ENCODE measurements around the gene IL17RE. TPM values are rescaled to one million over a fixed set of nuclear protein-coding genes. Genes with fewer than 3 reads are reported as not detected.
A peak's percentile ranks its signal among the peaks of the same experiment; 100 is the strongest.

Gene IL17RE
- total and polyA plus RNA-seq, 9 of the 15 experiments (the other 6 are each of a cell fraction or from before 2014, with no cell fraction given): 0.32 to 1.9 (median 0.51) TPM; not detected in 4

DNA sequence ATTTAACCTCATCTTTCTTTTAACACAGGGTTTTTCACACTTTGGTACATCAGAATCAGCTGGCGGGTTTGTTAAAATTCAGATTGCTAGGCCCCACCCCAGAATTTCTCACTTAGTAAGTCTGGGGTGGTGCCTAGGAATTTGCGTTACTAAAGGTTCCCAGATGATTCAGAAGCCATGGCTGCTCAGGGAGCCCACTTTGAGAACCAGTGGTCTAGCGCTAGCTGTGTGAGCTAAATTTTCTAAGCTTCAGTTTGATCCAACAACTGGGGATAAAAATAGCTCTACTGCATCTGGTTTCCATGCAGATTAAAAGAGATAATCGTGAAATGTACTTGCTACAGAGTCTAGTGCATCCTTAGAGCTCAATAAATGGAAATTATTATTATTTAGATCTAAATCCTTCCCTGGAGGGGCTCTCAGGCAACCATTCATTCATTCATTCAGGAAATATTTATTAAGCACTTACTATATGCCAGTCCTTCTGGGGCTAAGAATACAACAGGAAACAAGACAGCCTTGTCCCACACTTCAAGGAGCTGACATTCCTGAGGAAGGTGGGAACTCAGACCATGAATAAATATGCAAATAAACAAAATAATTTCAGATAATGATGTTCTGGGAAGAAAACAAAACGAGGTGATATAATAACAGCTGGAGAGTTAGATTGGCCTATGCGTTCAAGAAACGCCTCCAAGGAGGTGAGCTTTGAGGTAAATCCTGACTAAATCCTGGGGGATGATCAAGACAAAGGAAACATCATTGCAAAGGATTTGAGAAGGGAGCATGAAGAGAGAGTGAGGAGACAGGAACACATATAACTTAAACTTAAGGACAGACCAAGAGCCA is 18.7 kb upstream of the IL17RE start (continued):
- TF ChIP-seq RREB1 (CRISPR knock-in tag; IDR thresholded peaks at IDR 0.05): 0 out of 2 replicates have a peak, but pooled peaks have one; percentile 12
- TF ChIP-seq BCOR (IDR thresholded peaks at IDR 0.05): peak; percentile 48; the same call in 1 of the 2 replicates
- 0 out of 2 replicates have a peak, but pooled peaks have one; percentile 18 for TF ChIP-seq CLOCK (CRISPR knock-in tag; IDR thresholded peaks at IDR 0.05; ENCODE audit: borderline replicate concordance)
- TF ChIP-seq MEF2A (IDR thresholded peaks at IDR 0.05; ENCODE audit: control insufficient read depth, low read depth, low read length): peak; percentile 41; the same call in 1 of the 2 replicates
- TF ChIP-seq NFRKB (IDR thresholded peaks at IDR 0.05; ENCODE audit: low read depth): 0 out of 2 replicates have a peak, but pooled peaks have one; percentile 21
- TF ChIP-seq CSDE1 (IDR thresholded peaks at IDR 0.05): no peak
- 0 out of 2 replicates have a peak, but pooled peaks have one; percentile 35 for TF ChIP-seq ELF4 (CRISPR knock-in tag; IDR thresholded peaks at IDR 0.05)
- TF ChIP-seq PRDM10 (IDR thresholded peaks at IDR 0.05; ENCODE audit: partially characterized antibody): peak; percentile 6
- peak; percentile 31; the same call in 1 of the 2 replicates for TF ChIP-seq ZFX (CRISPR knock-in tag; IDR thresholded peaks at IDR 0.05)
- no peak for TF ChIP-seq FOS (IDR thresholded peaks at IDR 0.05; ENCODE audit: extremely low read depth, insufficient read length)
- peak; percentile 95 for TF ChIP-seq ZBTB33 (CRISPR knock-in tag; IDR thresholded peaks at IDR 0.05)

All from K562 (cell line).